Hepatocyte (in vitro differentiated cells): ENCODE results near the gene CELF5. TPM values are rescaled to one million over a fixed set of nuclear protein-coding genes. Genes with fewer than 3 reads are reported as not detected.

ENCODE experiments used
- DNase-seq: peaks from one replicate; pipeline ENCODE4 v3.0.0-alpha.2; 2016; ENCODE audit warnings: low spot score
- H2AFZ ChIP-seq: fragments of 200-600 bp; sonication (generic); 2 replicates; pipeline ENCODE4 v1.6.0; 2016; ENCODE audit warnings: antibody characterized with exemption, mild to moderate bottlenecking
- H3K27ac ChIP-seq: fragments of 200-600 bp; sonication (generic); 2 replicates; pipeline ENCODE4 v1.5.1; 2016; ENCODE audit warnings: mild to moderate bottlenecking
- H3K27me3 ChIP-seq: fragments of 200-600 bp; sonication (generic); 2 replicates; pipeline ENCODE4 v1.6.1; 2016
- H3K36me3 ChIP-seq: fragments of 200-600 bp; sonication (generic); replicated peaks from 2 replicates; pipeline ENCODE4 v1.5.1; 2016; ENCODE audit warnings: low read depth; ENCODE audit not compliant: insufficient read depth
- H3K4me1 ChIP-seq: fragments of 200-600 bp; sonication (generic); 2 replicates; pipeline ENCODE4 v1.5.1; 2016; ENCODE audit warnings: mild to moderate bottlenecking, moderate library complexity; ENCODE audit not compliant: insufficient read depth
- H3K4me2 ChIP-seq: fragments of 200-600 bp; sonication (generic); 2 replicates; pipeline ENCODE4 v1.6.0; 2016
- H3K4me3 ChIP-seq: fragments of 200-600 bp; sonication (generic); 2 replicates; pipeline ENCODE4 v1.5.1; 2016; ENCODE audit warnings: mild to moderate bottlenecking
- H3K79me2 ChIP-seq: fragments of 200-600 bp; sonication (generic); 2 replicates; pipeline ENCODE4 v1.6.0; 2017; ENCODE audit warnings: mild to moderate bottlenecking
- H3K9me2 ChIP-seq: fragments of 200-600 bp; sonication (generic); replicated peaks from 2 replicates; pipeline ENCODE4 v1.6.0; 2017; ENCODE audit warnings: mild to moderate bottlenecking; ENCODE audit not compliant: insufficient read depth
- H3K9me3 ChIP-seq: fragments of 200-600 bp; sonication (generic); 2 replicates; pipeline ENCODE4 v1.5.1; 2016; ENCODE audit warnings: low read depth, mild to moderate bottlenecking
- H4K20me1 ChIP-seq: fragments of 200-600 bp; sonication (generic); 2 replicates; pipeline ENCODE4 v1.6.0; 2016; ENCODE audit warnings: mild to moderate bottlenecking; ENCODE audit not compliant: insufficient read depth, poor library complexity, severe bottlenecking
- CTCF ChIP-seq: fragments of 200-600 bp; sonication (generic); IDR thresholded peaks from 2 replicates; pipeline ENCODE4 v1.5.1; 2016; ENCODE audit warnings: antibody characterized with exemption, mild to moderate bottlenecking; ENCODE audit not compliant: poor library complexity
- EZH2 ChIP-seq: fragments of 200-600 bp; sonication (generic); IDR thresholded peaks from 2 replicates; pipeline ENCODE4 v1.6.1; 2016; ENCODE audit warnings: antibody characterized with exemption, mild to moderate bottlenecking, borderline replicate concordance
- EZH2phosphoT487 ChIP-seq: fragments of 200-600 bp; sonication (generic); IDR thresholded peaks from one replicate; pipeline ENCODE4 v1.6.1; 2018; ENCODE audit warnings: antibody characterized with exemption, mild to moderate bottlenecking, low read depth, moderate library complexity; ENCODE audit not compliant: unreplicated experiment, severe bottlenecking
- WGBS: methylation state at CpG from one replicate; pipeline ENCODE4 v1.1.6; 2016; ENCODE audit warnings: low lambda C conversion rate; ENCODE audit errors: missing lambda C conversion rate; 5-methylcytosine and 5-hydroxymethylcytosine counted together
- polyA plus RNA-seq: library from polyadenylated mRNA; unstranded; fragments of >200 nt; fragmentation: Nextera tagmentation; extraction: Ambion mirVana; gene quantifications from 2 replicates; pipeline ENCODE4 v1.2.1, GENCODE V29; 2016
- total RNA-seq: library from RNA; depleted of rRNA; stranded (reverse); fragments of >200 nt; gene quantifications from 2 replicates; pipeline ENCODE4 v1.2.3, GENCODE V29; 2014

CELF5 gene
- total and polyA plus RNA-seq, 2 experiments from 2014 or later, result 0.03 to 0.17 TPM

DNA sequence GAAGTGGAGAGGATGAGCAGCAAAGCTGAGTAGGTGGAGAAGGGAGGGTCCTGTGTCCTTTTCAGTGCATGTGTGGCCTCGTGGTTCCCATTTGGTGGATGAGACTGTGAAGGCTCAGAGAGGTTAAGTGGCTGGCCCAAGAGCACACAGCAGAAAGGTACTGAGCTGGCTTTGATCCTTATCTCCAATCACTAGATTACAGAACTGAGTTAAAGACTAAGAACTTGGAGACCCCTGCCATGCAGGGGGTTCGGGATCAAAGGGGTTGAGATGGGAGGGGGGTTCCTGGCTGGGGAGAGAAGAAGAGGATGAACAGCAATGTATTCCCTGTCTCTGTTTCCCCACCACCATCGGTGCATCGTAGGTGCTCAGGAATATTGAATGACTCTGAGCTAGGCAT is 11.8 kb downstream of the CELF5 start:
- Histone ChIP-seq H3K36me3 (no peaks in the 10 kb centered on the region), H2AFZ (no peak overlapping the region), H4K20me1 (no peaks in the 10 kb centered on the region), H3K9me2 (no peaks in the 10 kb centered on the region), H3K9me3 (no peaks in the 10 kb centered on the region), H3K79me2 (no peaks in the 10 kb centered on the region), H3K27ac (no peak overlapping the region), H3K4me2 (no peak overlapping the region), H3K4me3 (no peak overlapping the region), H3K27me3 (peaks cover 5% of the 10 kb centered on the region), H3K4me1 (no peaks in the 10 kb centered on the region)
- no peak for DNase-seq
- 80% methylated on average over 4 of the region's 4 CpGs for WGBS
- TF ChIP-seq EZH2phosphoT487 (no peak), CTCF (no peak), EZH2 (no peak)

DNA sequence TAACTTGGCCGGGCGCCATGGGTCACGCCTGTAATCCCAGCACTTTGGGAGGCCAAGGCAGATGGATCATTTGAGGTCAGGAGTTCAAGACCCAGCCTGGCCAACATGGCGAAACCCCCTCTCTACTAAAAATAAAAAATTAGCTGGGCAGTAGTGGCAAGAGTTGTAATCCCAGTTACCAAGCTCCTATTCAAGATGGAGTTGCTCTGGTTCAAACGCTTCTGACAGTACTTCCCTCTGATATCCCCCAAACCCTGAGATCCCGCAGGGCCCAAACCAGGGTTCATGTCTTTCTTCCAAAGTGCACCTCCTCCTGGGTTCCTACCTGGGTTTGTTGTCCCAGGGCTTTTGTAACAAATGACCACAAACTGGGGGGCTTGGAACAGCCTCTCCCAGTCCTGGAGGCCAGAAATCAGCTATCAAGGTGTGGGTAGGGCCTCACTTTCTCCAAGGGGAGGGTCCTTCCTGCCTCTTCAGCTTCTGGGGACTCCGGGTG is 13.7 kb downstream of the CELF5 start:
- Histone ChIP-seq H3K79me2 (no peaks in the 10 kb centered on the region), H3K36me3 (no peaks in the 10 kb centered on the region), H3K9me3 (no peaks in the 10 kb centered on the region), H4K20me1 (no peaks in the 10 kb centered on the region), H3K4me1 (no peaks in the 10 kb centered on the region), H3K9me2 (no peaks in the 10 kb centered on the region), H3K4me2 (no peak overlapping the region), H3K27ac (no peak overlapping the region), H3K4me3 (no peak overlapping the region), H2AFZ (no peak overlapping the region), H3K27me3 (no peaks in the 10 kb centered on the region)
- no peak for TF ChIP-seq EZH2phosphoT487
- TF ChIP-seq EZH2, result no peak
- TF ChIP-seq CTCF, result no peak
- no peak for DNase-seq
- 94% methylated on average over 7 of the region's 7 CpGs for WGBS

- Histone ChIP-seq H3K9me3 (no peaks in the 10 kb centered on the region), H3K36me3 (no peaks in the 10 kb centered on the region), H3K4me1 (no peaks in the 10 kb centered on the region), H3K27me3 (no peaks in the 10 kb centered on the region), H3K4me3 (no peak overlapping the region), H3K79me2 (no peaks in the 10 kb centered on the region), H2AFZ (no peak overlapping the region), H3K9me2 (no peaks in the 10 kb centered on the region), H3K4me2 (no peak overlapping the region), H3K27ac (no peak overlapping the region), H4K20me1 (no peaks in the 10 kb centered on the region)
- TF ChIP-seq EZH2 (no peak), CTCF (no peak), EZH2phosphoT487 (no peak)
- DNase-seq, result no peak
- WGBS, result 64% methylated on average over 5 of the region's 5 CpGs
These were observed 14.9 kb downstream of the CELF5 start for GRCh38 chr19:3239367-3239766.
